GM19397 (cell line): ENCODE data around the gene LRBA.

Experiments used
- ATAC-seq: cut with Tn5 transposase; IDR thresholded peaks from one replicate; pipeline ENCODE4 v1.9.1; 2021; ENCODE audit warnings: mild to moderate bottlenecking, moderate library complexity; ENCODE audit not compliant: unreplicated experiment

LRBA gene

GRCh38 chr4:150818661-150819060 lies 196.4 kb downstream of the LRBA start:
- ATAC-seq, result no peak

DNA sequence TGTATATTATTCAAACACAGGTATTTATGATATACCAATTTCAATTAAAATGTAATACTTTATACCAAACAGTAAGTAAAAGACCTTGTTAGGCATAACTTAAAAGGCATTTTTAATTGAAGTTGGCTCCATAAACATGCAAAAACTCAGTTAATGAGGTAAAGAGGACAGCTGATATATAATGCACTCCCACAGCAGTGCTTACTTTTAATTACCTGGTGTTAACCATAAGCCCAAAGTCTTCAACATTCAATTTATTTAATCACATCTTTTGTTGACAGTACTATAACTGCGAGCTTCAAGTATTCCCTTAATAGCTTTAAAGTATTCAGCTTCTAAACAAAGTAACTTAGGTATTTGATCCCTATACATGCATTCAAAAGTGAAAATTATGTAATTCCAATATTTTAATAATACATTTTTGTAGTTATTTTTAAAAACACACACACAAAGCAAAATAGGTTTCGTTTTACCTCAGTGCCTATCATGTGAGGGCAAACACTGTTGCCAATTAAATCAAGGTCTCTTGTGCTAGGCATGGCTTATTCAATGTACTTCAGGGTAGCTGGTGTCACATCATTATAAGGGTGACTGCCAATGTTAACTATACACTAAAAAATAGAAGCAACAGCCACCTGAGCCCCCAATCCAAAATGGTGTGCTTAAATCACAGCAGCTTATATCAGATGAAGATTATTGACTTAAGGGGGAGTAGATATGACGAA lies 197.1 kb downstream of the LRBA start:
- no peak for ATAC-seq

DNA sequence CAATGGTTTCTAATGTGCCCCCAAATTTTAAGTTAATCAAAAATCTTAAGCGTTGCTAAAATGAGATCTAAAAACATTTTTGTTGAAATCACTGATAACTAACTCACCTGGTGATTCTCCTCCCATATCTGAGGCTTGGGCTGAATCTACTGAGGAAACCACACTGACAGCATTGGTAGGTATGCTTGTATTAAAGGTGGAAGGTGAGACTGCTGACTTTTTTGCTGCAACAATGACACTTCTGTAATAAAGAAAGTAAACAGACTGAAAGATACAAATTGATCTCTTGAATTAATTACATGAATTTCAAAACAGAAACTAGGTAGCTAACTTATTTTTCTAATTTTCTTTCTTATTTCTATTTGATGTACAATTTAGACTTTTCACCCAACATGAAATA lies 198.1 kb downstream of the LRBA start:
- no peak for ATAC-seq

DNA sequence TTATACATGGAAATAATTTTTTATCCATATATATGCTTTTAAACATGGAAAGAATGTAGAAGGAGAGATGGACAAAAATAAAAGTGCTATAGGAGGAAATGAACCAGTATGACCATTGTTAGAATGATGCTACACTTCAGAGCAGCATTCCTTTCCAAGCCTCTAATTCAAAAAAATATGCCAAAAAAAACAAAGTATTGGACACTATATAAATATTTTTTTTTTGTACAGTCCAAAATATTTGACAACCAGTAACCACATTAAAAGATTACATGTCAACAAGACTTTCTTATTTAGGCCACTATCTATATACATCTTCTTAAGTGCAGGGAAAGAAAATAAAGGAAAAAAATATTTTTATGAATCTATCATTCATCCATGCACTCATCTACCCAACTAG lies 198.6 kb downstream of the LRBA start:
- no peak for ATAC-seq

DNA sequence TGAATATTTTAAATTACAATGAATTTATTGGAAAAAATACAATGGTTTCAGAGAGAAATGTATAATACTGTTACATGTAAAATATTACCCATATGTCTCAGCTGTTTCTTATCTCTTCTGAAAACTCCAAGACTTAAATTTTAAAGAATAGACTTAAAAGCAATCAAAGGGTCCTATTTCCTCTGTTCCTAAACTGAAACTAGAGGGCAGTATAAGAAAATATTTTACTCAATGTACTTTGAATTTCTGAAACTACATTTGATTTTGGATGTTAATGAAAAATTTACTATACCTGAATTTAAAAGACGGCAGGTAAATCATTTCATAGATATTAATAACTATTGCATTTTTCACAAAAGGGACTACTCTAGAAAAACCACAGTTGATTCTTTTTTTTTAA lies 200.2 kb downstream of the LRBA start:
- no peak for ATAC-seq

DNA sequence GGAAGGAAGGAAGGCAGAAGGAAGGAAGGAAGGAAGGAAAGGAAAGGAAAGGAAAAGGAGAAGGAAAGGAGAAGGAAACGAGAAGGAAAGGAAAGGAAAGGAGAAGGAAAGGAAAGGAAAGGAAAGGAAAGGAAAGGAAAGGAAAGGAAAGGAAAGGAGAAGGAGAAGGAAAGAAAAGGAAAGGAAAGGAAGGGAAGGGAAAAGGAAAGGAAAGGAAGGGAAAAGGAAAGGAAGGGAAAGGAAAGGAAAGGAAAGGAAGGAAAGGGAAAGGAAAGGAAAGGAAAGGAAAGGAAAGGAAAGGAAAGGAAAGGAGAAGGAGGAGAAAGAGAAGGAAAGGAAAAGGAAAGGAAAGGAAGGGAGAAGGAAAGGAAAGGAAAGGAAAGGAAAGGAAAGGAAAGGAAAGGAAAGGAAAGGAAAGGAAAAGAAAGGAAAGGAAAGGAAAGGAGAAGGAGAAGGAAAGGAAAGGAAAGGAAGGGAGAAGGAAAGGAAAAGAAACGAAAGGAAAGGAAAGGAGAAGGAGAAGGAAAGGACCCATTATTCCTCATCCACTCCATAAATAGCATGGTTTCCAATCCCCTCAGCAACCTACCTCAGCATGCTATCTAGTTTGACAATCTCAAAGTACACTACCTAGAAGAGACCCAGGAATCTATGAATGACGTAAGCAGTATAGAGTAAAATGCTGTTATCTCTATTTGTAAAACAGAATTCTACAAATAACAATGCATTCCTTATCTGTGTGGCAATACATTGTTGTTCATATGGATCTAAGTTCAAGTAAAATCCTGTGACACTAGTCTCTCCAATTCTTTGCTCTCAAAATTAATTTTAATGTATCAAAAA lies 209.7 kb downstream of the LRBA start:
- no peak for ATAC-seq

- no peak for ATAC-seq
These were observed 213.3 kb downstream of the LRBA start for GRCh38 chr4:150801833-150802232.

- ATAC-seq, result no peak
These were observed 215.9 kb downstream of the LRBA start for GRCh38 chr4:150799207-150799606.

DNA sequence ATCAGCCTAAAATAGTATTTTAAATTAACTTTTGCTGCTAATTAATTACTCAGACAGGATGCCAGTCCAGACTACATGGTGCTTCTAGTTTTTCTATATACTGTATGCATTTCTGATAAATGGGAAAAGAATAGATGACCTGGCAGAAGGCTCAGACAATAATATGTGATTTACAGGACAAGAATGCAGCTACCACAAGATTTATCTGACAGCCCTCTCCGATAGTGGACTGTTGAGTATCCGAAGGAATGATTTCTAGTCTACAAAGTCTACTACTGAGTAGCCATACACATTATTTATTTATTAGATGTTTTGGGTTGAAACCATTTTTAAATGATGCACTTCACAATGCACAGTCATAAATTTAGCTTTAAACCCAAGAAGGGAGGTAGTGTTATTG lies 220.4 kb downstream of the LRBA start:
- ATAC-seq, result no peak

DNA sequence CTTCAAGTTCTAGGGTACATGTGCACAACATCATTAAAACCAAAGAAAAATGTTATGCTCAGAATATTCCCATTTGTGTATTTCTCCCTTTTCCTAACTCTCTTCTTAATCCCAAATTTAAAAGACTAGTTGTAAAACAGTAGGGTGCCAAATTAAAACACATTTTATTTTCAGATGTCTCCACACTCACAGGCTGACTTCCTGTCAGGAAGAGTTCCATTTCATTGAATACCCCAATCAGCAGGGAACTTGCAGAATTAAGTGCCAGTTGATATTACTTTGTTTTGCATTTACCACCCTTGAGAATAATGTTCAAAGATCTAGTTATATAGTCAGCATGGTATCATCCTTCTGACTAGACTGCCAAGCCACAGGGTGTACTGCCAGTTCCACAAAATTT lies 225.2 kb downstream of the LRBA start:
- no peak for ATAC-seq

DNA sequence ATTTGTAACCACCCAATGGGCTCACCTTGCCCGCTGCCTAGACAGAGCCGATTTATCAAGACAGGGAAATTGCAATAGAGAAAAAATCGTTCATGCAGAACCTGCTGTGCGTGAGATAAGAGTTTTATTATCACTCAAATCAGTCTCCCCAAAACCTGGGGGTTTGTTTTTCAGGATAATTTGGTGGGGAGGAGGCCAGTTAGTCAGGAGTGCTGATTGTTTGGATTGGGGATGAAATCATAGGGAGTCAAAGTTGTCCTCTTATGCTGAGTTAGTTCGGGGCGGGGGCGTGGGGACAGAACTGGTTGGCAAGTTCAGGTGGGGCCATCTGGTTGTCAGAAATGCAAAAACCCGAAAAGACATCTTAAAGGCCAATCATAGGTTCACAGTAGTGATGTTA lies 230.1 kb downstream of the LRBA start:
- no peak for ATAC-seq

DNA sequence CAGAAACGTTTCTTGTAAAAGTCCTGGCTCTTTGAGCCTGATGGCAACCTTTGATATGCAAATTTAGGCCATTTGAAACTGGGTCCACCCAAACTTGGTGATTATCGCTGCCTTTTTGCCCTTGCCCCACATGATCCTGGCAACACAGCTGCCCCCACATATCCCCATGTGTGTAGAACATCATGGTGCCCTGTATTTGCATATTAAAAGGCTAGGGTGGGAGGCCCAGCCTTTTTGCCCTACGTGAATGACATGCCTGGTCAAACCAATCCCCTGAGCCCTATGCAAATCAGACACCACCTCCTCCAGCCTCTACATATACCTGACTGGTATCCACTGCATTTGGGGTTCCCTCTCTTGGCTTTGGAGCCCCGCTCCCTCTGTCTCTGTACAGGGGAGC lies 230.8 kb downstream of the LRBA start:
- no peak for ATAC-seq

DNA sequence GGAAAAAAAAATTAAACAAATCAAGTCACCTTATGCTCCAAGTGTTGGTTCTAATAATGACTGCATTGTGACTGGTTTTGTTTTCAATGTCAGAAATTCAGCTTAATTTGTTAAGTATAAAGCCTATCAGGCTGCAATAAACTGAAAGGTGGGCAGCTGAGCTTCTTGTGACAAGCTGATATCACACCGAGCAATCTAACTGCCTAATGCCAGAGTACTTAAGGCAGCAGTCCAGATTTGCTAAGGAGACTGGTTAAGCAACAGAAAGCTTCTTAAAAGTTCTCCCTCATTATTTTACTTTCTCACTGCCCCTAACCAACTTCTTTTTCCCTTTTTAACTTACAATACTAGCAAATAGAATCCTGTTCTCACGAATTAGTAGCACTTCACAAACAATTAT lies 232.2 kb downstream of the LRBA start:
- ATAC-seq, result no peak

DNA sequence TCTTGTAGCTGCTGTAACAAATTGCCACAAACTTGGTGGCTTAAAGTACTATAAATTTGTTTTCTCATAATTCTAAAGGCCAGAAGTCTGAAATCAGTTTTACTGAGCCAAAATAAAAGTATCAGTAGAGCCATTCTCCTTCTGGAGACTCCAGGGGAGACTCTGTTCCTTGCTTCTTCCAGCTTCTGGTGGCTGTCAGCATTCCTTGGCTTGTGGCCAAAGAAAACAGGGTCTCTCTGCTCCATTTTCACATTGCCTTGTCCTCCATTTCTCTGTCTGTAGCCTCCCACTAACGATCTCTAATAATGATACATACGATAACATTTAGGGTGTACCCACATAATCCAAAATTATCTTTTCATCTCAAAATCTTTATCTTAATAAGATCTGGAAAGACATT lies 232.8 kb downstream of the LRBA start:
- no peak for ATAC-seq

GRCh38 chr4:150781191-150781590 lies 233.9 kb downstream of the LRBA start:
- ATAC-seq, result no peak

GRCh38 chr4:150779707-150780106 lies 235.4 kb downstream of the LRBA start:
- ATAC-seq, result no peak

GRCh38 chr4:150773729-150774449 lies 241.2 kb downstream of the LRBA start:
- ATAC-seq, result no peak

DNA sequence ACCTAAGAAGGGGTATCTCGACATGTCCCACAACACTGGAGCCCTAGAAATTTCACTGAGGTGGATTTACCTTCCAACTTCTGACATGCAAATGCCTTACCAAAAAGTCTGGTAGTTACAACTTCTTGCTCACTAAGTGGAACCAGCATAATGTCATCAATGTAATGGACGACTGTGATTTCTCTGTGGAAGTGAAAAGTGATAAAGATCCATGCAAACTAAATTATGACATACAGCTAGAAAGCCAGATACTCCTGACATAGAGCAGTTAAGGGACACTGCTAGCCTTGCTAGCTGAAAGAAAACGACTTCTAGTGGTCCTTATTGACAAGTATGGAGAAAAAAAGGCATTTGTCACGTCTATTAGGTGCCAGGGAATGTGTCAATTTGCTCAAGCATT lies 242.1 kb downstream of the LRBA start:
- no peak for ATAC-seq

GRCh38 chr4:150771382-150771781 lies 243.7 kb downstream of the LRBA start:
- no peak for ATAC-seq

DNA sequence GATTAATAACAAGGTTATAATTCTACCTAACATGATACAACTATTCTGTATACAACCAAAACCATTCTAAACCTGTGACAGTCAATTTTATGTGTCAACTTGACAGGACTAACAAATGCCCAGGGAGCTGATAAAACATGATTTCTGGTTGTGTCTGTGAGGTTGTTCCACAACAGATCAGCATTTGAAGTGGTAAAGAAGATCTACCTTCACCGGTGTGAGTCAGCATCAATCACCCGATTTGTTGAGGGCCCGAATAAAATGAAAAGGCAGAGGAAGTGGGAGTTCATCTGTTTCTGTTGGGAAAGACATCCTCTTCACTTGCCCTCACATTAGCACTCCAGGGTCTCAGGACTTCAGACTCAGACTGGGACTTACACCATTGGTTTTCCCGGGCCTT lies 245.2 kb downstream of the LRBA start:
- no peak for ATAC-seq

- no peak for ATAC-seq
These were observed 245.8 kb downstream of the LRBA start for GRCh38 chr4:150769248-150769647.

- ATAC-seq, result no peak
These were observed 246.6 kb downstream of the LRBA start for GRCh38 chr4:150768497-150768896.
